Tibial nerve (tissue), 4 donors: ENCODE results near the gene ZNF154. TPM values are rescaled to one million over a fixed set of nuclear protein-coding genes. Genes with fewer than 3 reads are reported as not detected.
A peak's percentile ranks its signal among the peaks of the same experiment; 100 is the strongest.

ENCODE experiments used
- DNase-seq, 2 donors: peaks; one replicate each; pipeline ENCODE4 v3.0.0-alpha.2; 2019; ENCODE audit warnings: low spot score in 2 of 2
- H3K27ac ChIP-seq, 4 donors: fragments of 200-600 bp; sonication (generic) in 3 of 4; one replicate each; pipeline ENCODE4 v1.5.1; 2017 to 2019; ENCODE audit warnings: mild to moderate bottlenecking in 1 of 4
- H3K27me3 ChIP-seq, 2 donors: fragments of 200-600 bp; sonication (generic) in 1 of 2; one replicate each; pipeline versions ENCODE4 v1.5.1 to v1.6.0; 2017 to 2019
- H3K36me3 ChIP-seq, 3 donors: fragments of 200-600 bp; sonication (generic); one replicate each; pipeline ENCODE4 v1.5.1; 2018 to 2019
- H3K4me1 ChIP-seq, 4 donors: fragments of 200-600 bp; sonication (generic) in 3 of 4; one replicate each; pipeline ENCODE4 v1.5.1; 2017 to 2019
- H3K4me3 ChIP-seq, 4 donors: fragments of 200-600 bp; sonication (generic) in 3 of 4; one replicate each; pipeline ENCODE4 v1.5.1; 2017 to 2019; ENCODE audit warnings: mild to moderate bottlenecking in 1 of 4, moderate library complexity in 1 of 4
- H3K9me3 ChIP-seq, 4 donors: fragments of 200-600 bp; sonication (generic) in 3 of 4; one replicate each; pipeline ENCODE4 v1.5.1; 2017 to 2019
- CTCF ChIP-seq, 5 experiments: fragments of 200-600 bp in 3 of 5; fragments of 450-650 bp in 2 of 5; sonication (generic) in 3 of 5; IDR thresholded peaks; one replicate each; pipeline ENCODE4 v1.5.1; 2016 to 2019; ENCODE audit warnings: antibody characterized with exemption in 5 of 5, mild to moderate bottlenecking in 3 of 5, moderate library complexity in 2 of 5
- EP300 ChIP-seq, 2 donors: sonication (generic); formaldehyde crosslinking; IDR thresholded peaks; one replicate each; pipeline ENCODE4 v1.6.1; 2017; ENCODE audit warnings: antibody characterized with exemption in 2 of 2, mild to moderate bottlenecking in 1 of 2
- POLR2A ChIP-seq, 2 donors: fragments of 450-650 bp; IDR thresholded peaks; one replicate each; pipeline ENCODE4 v1.6.1; 2017; ENCODE audit warnings: antibody characterized with exemption in 2 of 2, mild to moderate bottlenecking in 2 of 2, moderate library complexity in 2 of 2
- WGBS, 2 donors: methylation state at CpG; one replicate each; pipeline ENCODE4 v1.1.5; 2018; 5-methylcytosine and 5-hydroxymethylcytosine counted together
- total RNA-seq, 4 donors: library from RNA; depleted of rRNA; stranded (reverse); fragments of >200 nt; gene quantifications; one replicate each; pipeline ENCODE4 v1.1.0, GENCODE V29; 2016

ZNF154 gene
- total RNA-seq, 4 donors from 2014 or later = 0.21 to 2.0 (median 0.71) TPM

DNA sequence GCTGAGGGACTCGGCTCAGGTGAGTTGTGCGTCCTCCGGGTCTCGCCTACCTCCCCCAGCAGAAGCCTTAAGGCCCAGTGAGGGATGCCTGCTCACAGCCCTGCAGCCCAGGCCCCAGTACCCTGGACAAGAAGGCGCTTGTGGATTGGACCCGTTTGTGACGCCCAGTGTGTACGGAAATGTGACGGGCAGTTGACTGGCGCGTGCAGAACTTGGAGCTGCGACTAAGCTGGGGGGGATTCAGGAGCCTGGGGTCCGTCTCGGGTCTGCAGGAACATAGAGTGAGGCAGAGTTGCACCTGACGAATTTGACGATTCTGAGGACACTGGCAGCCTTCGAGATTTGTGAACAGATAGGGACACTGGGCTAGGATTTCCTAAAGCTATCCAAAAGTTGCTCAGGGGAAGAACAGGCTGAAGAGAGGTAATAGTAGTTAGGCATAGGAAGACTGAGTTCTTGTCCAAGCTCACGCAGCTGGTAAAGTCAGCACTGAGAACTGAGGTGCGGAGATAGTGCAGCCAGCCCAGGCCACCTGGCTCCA lies 26.7 kb downstream of the ZNF154 start:
- Histone ChIP-seq H3K27ac (peak overlapping the region in 3 of 4 donors; percentile 31 to 57 (median 51)), H3K4me3 (peak overlapping the region; percentile 74 to 97 (median 82)), H3K27me3 (no peaks in the 10 kb centered on the region), H3K4me1 (peaks cover 0 to 18% (median 11%) of the 10 kb centered on the region in 4 donors), H3K9me3 (peaks cover 7 to 58% (median 25%) of the 10 kb centered on the region in 4 donors), H3K36me3 (peaks cover 3 to 49% (median 32%) of the 10 kb centered on the region in 3 donors)
- no peak for DNase-seq
- 2 to 3% methylated on average over 14 to 19 of the region's 19 CpGs for WGBS, 2 donors
- TF ChIP-seq CTCF (IDR thresholded peaks at IDR 0.05) = no peak
- no peak for TF ChIP-seq EP300 (IDR thresholded peaks at IDR 0.05)
- TF ChIP-seq POLR2A (IDR thresholded peaks at IDR 0.05) = no peak

DNA sequence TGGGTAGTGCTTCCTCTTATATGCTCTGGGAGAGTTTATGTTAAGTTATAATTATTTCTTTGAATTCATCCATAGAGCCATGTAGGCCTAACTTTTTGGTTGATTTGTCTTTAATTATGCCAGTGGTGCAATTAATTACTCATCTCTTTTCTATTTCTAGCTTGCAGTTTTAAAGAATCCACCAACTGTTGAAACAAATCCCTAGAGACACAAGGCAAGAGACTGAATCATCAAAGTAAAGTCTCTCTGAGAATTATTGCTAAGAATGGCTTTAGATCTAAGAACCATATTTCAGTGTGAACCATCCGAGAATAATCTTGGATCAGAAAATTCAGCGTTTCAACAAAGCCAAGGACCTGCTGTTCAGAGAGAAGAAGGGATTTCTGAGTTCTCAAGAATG lies 33.1 kb downstream of the ZNF154 start:
- Histone ChIP-seq H3K27me3 (no peaks in the 10 kb centered on the region), H3K4me1 (no peaks in the 10 kb centered on the region), H3K36me3 (no peaks in the 10 kb centered on the region), H3K4me3 (no peak overlapping the region), H3K27ac (no peak overlapping the region), H3K9me3 (peaks cover 0 to 36% (median 0%) of the 10 kb centered on the region in 4 donors)
- no peak for DNase-seq
- 70 to 74% methylated on average over 2 of the region's 2 CpGs for WGBS, 2 donors
- TF ChIP-seq POLR2A (IDR thresholded peaks at IDR 0.05) (no peak), EP300 (IDR thresholded peaks at IDR 0.05) (no peak), CTCF (IDR thresholded peaks at IDR 0.05) (no peak)

DNA sequence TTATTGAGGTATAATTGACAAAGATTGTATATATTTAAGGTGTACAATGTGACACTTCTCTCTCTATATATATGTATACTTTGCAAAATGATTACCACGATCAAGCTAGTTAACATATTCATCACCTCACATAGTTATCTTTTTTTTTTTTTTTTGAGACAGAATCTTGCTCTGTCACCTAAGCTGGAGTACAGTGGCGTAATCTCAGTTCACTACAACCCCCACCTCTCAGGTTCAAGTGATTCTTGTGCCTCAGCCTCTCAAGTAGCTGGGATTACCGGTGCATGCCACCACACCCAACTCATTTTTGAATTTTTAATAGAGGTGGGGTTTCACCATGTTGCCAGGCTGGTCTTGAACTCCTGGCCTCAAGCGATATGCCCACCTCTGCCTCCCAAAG lies 36.5 kb downstream of the ZNF154 start:
- DNase-seq = no peak
- no peak for TF ChIP-seq EP300 (IDR thresholded peaks at IDR 0.05)
- no peak for TF ChIP-seq CTCF (IDR thresholded peaks at IDR 0.05)
- no peak for TF ChIP-seq POLR2A (IDR thresholded peaks at IDR 0.05)
- Histone ChIP-seq H3K4me1 (no peaks in the 10 kb centered on the region), H3K27ac (no peak overlapping the region), H3K27me3 (no peaks in the 10 kb centered on the region), H3K4me3 (no peak overlapping the region), H3K9me3 (peaks cover 0 to 30% (median 0%) of the 10 kb centered on the region in 4 donors), H3K36me3 (no peaks in the 10 kb centered on the region)
- 76 to 77% methylated on average over 4 of the region's 4 CpGs for WGBS, 2 donors

DNA sequence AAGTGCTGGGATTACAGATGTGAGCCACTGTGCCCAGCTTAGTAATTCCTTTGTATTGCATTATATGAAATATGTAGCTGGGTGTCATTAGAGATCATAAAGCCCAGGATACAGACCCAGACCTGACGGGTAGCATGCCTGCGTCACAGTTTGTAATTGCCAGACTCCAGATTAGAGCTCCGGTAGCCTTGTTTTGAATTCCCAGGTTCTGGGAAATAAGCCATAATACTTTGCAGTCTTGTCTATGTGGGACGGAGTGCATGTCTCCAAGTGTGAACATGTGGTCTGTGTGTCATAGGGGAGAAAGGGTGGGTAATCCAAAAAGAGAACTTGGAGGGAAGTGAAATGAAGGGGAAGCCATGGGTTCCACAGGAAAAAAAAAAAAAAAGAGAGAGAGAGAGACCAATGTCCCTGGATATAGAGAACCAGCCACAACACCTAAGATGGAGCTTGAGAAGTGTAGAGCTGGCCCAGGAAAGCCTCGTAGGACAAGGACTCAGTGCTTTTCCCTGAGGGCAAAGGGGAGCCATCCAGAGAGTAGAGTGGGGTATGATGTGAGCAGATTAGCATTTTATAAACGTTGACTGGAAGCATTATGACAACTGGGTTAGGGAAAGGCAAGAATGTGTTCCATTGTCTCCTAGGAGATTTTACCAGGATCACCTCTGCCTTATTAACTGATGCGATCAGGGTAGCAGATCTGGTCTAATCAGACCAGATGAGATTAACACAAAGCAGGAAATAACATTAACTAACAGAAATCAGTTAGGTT lies 37.7 kb downstream of the ZNF154 start:
- TF ChIP-seq EP300 (IDR thresholded peaks at IDR 0.05) (no peak), POLR2A (IDR thresholded peaks at IDR 0.05) (no peak), CTCF (IDR thresholded peaks at IDR 0.05) (no peak)
- no peaks in the 10 kb centered on the region for H3K27me3 ChIP-seq
- no peak overlapping the region for H3K4me3 ChIP-seq
- no peak overlapping the region for H3K27ac ChIP-seq
- peaks cover 0 to 23% (median 0%) of the 10 kb centered on the region in 4 donors for H3K9me3 ChIP-seq
- no peak for DNase-seq
- no peaks in the 10 kb centered on the region for H3K4me1 ChIP-seq
- WGBS, 2 donors = 59 to 60% methylated on average over 7 of the region's 7 CpGs
- H3K36me3 ChIP-seq = no peaks in the 10 kb centered on the region

DNA sequence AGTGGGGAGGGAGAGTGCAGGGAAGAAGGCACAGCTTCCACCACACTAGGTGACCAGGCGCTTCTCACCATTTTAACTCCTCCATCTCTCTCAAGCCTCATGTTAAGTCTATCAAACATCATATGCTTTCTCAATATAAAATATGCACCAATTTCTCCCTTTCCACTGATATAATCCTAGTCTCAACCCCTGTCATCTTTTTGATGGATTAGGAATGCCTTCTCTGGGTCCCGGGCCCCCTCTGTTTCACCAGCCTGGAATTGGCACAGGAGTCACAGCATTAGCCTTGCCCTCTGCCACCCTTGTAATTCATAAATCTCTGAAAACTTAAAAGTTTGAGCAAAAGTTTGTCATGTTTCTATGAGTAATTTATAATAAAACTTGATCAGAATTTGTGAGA lies 40.4 kb downstream of the ZNF154 start, which contains the start of gene ZSCAN4:
ZSCAN4 (plus strand) TSS at position 301 of the 400 bp plus-strand sequence. CDS start 7,211 bp downstream, outside the sequence.
- Histone ChIP-seq H3K9me3 (peaks cover 0 to 20% (median 0%) of the 10 kb centered on the region in 4 donors), H3K4me1 (peaks cover 0 to 5% (median 2%) of the 10 kb centered on the region in 4 donors), H3K27me3 (peaks cover 0 to 1% of the 10 kb centered on the region in 2 donors), H3K27ac (no peak within 1 kb of the TSS), H3K36me3 (no peaks in the 10 kb centered on the region), H3K4me3 (no peak within 1 kb of the TSS)
- WGBS, 2 donors = 88 to 95% methylated on average over 2 of the region's 2 CpGs
- TF ChIP-seq POLR2A (IDR thresholded peaks at IDR 0.05) (no peak), CTCF (IDR thresholded peaks at IDR 0.05) (no peak), EP300 (IDR thresholded peaks at IDR 0.05) (no peak)
- no peak for DNase-seq
